ENCODE measurements around the gene GPR32.
A peak's percentile ranks its signal among the peaks of the same experiment; 100 is the strongest.
"Not testable (repeated sequence)": the region's sequence is repeated elsewhere in the genome, so short reads cannot be mapped to it uniquely, and the experiment has no call there.

Gene GPR32, protein sequence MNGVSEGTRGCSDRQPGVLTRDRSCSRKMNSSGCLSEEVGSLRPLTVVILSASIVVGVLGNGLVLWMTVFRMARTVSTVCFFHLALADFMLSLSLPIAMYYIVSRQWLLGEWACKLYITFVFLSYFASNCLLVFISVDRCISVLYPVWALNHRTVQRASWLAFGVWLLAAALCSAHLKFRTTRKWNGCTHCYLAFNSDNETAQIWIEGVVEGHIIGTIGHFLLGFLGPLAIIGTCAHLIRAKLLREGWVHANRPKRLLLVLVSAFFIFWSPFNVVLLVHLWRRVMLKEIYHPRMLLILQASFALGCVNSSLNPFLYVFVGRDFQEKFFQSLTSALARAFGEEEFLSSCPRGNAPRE

GRCh38 chr19:50770164-50770563, at the start of gene GPR32:
TSS of gene GPR32 (plus strand) at chr19:50770464. CDS start at chr19:50770601, 137 bp downstream.
- not testable (repeated sequence) for DNase-seq

- DNase-seq, result no peak
Measured at GRCh38 chr19:50720921-50721381, 49.3 kb upstream of the GPR32 start.

GRCh38 chr19:50721441-50722137, 48.7 kb upstream of the GPR32 start:
- no peak for DNase-seq

DNA sequence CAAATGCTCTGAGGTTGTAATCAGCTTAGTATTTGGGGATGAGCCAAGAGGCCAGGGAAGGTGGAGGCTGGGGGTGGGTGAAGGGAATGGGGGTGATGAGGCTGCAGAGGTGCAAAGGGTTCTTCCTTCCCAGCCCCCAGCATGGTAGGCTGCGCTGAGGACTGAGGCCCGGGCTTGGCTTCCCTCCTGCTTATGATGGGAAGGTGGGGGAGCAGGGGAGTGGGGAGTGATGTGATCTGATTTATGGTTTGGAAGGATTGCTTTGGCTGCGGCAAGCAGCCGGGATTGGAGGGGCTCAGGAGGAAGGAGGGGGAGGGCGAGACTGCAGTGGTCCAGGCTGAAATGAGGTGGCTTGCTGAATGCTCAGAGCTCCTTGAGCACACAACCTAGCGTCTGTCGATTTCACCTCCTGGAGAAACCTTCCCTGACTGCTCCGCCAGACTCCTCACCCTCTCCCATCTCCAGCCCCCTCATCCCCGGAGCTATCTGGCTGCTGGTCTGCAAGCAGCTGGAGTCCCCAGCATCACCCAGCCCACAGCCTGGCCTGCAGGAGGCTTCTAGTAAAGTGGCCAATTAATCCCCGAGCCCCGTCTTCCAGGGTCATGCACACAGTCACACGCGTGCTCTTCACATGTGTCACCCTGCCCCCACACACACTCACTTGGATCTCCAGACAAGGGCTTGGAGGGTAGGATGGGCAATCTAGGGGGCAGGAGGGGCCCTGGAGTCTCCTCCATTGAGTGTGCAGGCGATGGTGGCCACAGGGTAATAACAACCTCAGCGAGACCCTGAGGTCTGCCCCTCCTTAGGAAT, 47.9 kb upstream of the GPR32 start:
- DNase-seq, result no peak

- no peak for DNase-seq
Measured at GRCh38 chr19:50723069-50723468, 47.2 kb upstream of the GPR32 start, which contains the start of gene CLEC11A. TSS of gene CLEC11A (plus strand) at chr19:50723364. CDS start at chr19:50723526, 162 bp downstream.

GRCh38 chr19:50723735-50724521, 46.3 kb upstream of the GPR32 start:
- DNase-seq, result no peak

GRCh38 chr19:50724522-50725217, 45.6 kb upstream of the GPR32 start:
- DNase-seq, result peak; percentile 89

GRCh38 chr19:50725218-50725910, 44.9 kb upstream of the GPR32 start:
- DNase-seq, result no peak

DNA sequence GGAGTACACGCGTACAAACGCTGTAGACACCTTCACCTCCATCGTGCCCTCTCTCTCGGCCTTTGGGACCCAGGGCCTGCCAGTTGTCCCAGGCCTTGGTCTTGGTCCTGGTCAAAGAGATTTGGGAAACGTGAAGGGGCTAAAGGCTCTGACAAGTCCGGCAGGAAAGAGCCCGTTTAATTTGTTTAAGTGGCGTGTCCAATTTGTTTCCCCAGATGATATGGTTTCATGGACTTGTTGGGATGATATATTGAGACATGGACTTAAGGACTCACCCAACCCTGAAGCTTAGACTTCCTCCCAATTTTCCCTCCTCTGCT, 44.4 kb upstream of the GPR32 start:
- DNase-seq, result no peak

DNA sequence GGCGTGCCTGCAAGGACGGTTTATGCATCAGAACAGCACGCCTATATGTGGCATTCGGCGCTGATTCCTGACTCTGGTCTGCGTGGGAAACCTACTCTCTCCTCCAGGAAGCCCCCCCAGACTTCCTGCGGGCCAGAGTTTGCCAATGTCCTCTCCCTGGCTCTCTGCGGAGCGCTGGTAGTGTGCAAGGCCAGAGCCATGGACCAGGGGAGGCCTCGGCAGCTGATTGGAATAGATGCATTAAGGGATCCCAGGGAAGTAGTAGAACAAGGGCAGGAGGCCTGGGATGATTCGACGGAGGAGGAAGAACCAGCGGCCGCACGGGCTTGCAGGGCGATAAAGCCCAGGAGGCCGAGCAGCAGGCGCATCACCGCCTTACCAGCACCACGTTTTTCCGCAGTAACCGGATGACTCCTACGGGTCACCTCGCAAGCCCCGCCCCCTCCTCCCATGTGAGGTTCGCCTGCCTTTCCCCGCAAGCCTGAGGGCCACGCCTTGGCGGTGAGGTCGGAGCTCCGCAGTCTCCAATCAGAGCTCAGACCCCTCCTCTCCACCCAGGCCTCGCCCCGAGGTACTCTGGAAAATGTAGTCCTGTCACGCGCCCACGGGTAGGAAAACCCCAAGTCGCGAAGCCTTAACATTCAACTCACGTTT, 42.1 kb upstream of the GPR32 start:
- no peak for DNase-seq

DNA sequence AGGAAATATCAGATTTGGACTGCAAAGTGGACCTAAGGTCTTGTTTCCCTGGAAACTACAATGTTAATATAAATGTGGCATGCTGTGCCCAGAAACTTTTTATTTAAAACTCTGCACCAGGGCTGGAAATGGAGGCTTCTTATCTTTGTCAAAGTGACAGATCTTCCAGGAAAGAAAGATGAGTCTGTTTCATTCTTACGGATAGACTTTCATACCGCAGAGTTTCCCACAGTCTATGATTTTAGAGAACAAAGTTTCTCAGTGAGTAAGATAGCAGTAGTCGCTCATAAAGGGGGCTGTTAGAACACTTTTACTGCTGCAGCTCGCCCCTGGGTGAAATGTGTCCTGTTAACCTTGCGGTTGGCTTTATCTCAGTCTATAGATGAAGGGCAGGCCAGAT, 40.4 kb upstream of the GPR32 start:
- DNase-seq, result no peak

GRCh38 chr19:50735869-50736268, 34.4 kb upstream of the GPR32 start:
- DNase-seq, result no peak

- no peak for DNase-seq
Measured at GRCh38 chr19:50736338-50736737, 33.9 kb upstream of the GPR32 start.

DNA sequence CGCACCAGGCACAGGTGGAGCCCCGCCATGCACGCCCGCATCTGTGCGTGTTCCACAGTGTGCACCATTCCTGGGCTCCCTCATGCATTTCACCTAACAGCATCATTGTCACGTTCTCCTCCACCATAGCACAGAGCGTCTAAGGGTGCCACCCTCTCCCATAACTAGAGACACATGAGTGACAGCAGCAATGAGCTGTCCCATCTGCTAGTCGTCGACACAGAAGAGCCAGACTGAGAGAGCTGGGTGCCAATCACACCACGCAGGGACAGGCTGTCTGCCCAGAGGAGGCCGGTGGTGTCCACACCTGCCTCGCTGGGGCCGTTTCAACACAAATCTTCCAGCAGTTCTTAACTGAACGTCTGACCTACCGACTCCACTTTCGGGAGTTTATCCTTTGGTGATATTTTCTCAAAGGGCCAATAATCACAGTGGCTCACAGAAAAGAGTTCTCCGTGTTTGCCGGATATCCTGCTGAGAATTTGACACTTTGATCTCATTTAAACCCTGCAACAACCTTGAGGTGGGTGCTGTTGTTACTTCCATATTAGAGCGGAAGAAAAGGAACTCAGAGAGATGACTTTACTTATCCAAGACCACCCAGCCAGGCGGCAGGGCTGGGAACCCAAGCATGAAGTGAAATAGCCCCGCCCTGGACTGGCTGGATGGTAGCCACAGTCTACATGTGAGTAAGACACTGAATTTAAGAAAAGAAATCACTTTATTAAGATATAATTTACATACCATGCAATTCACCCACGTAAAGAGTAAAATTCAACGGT, 30.9 kb upstream of the GPR32 start:
- DNase-seq, result no peak

GRCh38 chr19:50739914-50740426, 30.3 kb upstream of the GPR32 start:
- no peak for DNase-seq

- no peak for DNase-seq
Measured at GRCh38 chr19:50741179-50741933, 28.9 kb upstream of the GPR32 start.

GRCh38 chr19:50743537-50743936, 26.7 kb upstream of the GPR32 start:
- DNase-seq, result no peak

DNA sequence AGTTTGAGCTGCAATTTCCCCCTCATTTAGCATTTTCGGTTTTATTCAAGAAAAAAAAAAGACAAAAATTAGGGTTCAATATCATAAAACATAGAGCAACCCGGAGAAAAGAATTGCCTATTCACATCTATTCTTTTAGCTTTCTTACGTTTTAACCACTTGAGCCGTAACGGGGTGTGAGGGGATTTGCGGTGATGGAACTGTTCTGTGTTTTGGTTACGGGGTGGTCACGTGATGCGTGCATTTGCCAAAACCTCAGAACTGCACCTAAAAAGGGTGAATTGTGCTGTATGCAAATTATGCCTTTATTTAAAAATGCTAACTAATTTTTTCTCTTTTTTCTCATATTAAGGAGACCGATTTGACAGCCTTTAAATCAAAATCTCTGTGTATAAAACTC, 25.0 kb upstream of the GPR32 start:
- no peak for DNase-seq

DNA sequence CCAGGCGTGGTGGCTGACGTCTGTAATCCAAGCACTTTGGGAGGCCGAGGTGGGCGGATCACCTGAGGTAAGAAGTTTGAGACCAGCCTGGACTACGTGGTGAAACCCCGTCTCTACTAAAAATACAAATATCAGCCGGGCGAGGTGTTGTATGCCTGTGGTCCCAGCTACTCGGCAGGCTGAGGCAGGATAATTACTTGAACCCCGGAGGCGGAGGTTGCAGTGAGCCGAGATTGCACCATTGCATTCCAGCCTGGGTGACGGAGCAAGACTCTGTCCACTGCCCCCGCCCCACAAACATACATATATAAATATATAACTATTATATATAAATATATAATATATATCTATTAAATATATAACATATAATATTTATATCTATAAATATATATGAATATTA, 23.1 kb upstream of the GPR32 start:
- DNase-seq, result not testable (repeated sequence)
